Cardiac muscle cell (in vitro differentiated cells and primary cell): ENCODE data around the gene SCD5. TPM values are rescaled to one million over a fixed set of nuclear protein-coding genes. Genes with fewer than 3 reads are reported as not detected.
"Not testable (repeated sequence)": the region's sequence is repeated elsewhere in the genome, so short reads cannot be mapped to it uniquely, and the experiment has no call there.

ENCODE experiments used
- DNase-seq, 2 donors: peaks; one replicate each; pipeline versions ENCODE4 v3.0.0 to v3.0.0-alpha.2; 2010 to 2017; ENCODE audit warnings: low read depth in 1 of 2, low spot score in 1 of 2
- H3K27ac ChIP-seq: fragments of 200-600 bp; sonication (generic); 2 replicates; pipeline ENCODE4 v1.5.1; 2016
- H3K27me3 ChIP-seq: fragments of 200-600 bp; sonication (generic); 2 replicates; pipeline ENCODE4 v1.6.0; 2016; ENCODE audit warnings: control low read depth
- H3K36me3 ChIP-seq: fragments of 200-600 bp; sonication (generic); 2 replicates; pipeline ENCODE4 v1.5.1; 2016; ENCODE audit warnings: control low read depth
- H3K4me1 ChIP-seq: fragments of 200-600 bp; sonication (generic); 2 replicates; pipeline ENCODE4 v1.8.1; 2017; ENCODE audit warnings: low read depth, mild to moderate bottlenecking, mixed run types
- H3K4me3 ChIP-seq: fragments of 200-600 bp; sonication (generic); 2 replicates; pipeline ENCODE4 v1.5.1; 2016; ENCODE audit warnings: mild to moderate bottlenecking
- H3K9me3 ChIP-seq: fragments of 200-600 bp; sonication (generic); 2 replicates; pipeline ENCODE4 v1.5.1; 2017; ENCODE audit warnings: low read depth, mild to moderate bottlenecking, control low read depth
- polyA plus RNA-seq: library from polyadenylated mRNA; unstranded; fragments of >200 nt; fragmentation: Nextera tagmentation; extraction: Ambion mirVana; gene quantifications from 2 replicates; pipeline ENCODE4 v1.2.1, GENCODE V29; 2016
- total RNA-seq: library from RNA; depleted of rRNA; stranded (reverse); fragments of >200 nt; gene quantifications from 2 replicates; pipeline ENCODE4 v1.2.3, GENCODE V29; 2016
- TF ChIP-seq, protein P1 (sequence below): IDR thresholded peaks from 2 replicates; pipeline ENCODE4 v1.5.1; 2012; ENCODE audit warnings: low read depth, mild to moderate bottlenecking, low read length

The SCD5 gene
- total and polyA plus RNA-seq, 2 experiments from 2014 or later = 3.7 to 4.7 TPM

DNA sequence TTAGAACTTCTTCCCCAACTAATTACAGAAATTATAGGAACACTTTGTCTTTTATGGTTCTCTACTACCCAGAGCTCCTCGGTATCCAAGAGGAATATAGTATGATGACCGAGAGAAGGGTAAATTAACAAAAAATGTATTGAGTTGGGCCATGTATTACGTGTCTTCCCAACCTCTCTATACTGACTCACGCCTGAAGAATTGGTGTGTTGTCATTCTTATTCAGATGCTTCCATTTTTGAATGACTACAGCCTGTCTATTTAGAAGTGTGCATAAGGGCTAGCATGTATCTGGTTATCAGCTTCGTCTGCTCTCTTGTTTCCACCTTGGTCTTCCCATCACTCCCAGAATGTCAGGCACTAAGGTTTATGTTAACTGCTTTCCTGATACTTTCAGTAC is 24.5 kb upstream of the SCD5 start:
- no peaks in the 10 kb centered on the region for H3K4me1 ChIP-seq
- no peaks in the 10 kb centered on the region for H3K9me3 ChIP-seq
- no peak overlapping the region for H3K27ac ChIP-seq
- TF ChIP-seq, protein P1, sequence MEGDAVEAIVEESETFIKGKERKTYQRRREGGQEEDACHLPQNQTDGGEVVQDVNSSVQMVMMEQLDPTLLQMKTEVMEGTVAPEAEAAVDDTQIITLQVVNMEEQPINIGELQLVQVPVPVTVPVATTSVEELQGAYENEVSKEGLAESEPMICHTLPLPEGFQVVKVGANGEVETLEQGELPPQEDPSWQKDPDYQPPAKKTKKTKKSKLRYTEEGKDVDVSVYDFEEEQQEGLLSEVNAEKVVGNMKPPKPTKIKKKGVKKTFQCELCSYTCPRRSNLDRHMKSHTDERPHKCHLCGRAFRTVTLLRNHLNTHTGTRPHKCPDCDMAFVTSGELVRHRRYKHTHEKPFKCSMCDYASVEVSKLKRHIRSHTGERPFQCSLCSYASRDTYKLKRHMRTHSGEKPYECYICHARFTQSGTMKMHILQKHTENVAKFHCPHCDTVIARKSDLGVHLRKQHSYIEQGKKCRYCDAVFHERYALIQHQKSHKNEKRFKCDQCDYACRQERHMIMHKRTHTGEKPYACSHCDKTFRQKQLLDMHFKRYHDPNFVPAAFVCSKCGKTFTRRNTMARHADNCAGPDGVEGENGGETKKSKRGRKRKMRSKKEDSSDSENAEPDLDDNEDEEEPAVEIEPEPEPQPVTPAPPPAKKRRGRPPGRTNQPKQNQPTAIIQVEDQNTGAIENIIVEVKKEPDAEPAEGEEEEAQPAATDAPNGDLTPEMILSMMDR = no peak
- H3K27me3 ChIP-seq = no peaks in the 10 kb centered on the region
- H3K4me3 ChIP-seq = no peak overlapping the region
- H3K36me3 ChIP-seq = peaks cover 87% of the 10 kb centered on the region
- DNase-seq = no peak

DNA sequence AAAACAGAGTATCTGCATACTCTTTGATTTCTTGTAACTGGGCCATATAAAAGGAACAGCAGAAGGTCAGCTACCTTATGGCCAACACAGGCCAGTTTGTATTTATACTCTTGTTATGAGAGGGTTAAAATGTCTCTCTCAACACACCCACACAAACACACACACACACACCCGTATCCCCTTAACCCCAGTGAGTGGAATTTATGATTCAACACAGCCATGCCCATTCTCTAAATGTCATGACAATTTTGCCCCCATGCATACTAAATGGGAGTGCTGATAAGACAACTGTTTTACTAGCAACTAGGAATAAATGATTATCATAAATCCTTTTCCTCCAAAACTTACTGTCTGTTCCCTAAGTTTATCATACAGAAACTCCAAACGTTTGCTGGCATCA is 22.1 kb upstream of the SCD5 start:
- no peaks in the 10 kb centered on the region for H3K9me3 ChIP-seq
- H3K27me3 ChIP-seq = no peaks in the 10 kb centered on the region
- no peak overlapping the region for H3K4me3 ChIP-seq
- H3K4me1 ChIP-seq = no peaks in the 10 kb centered on the region
- DNase-seq = no peak
- H3K36me3 ChIP-seq = peaks cover 68% of the 10 kb centered on the region
- TF ChIP-seq, protein P1 = no peak
- no peak overlapping the region for H3K27ac ChIP-seq

DNA sequence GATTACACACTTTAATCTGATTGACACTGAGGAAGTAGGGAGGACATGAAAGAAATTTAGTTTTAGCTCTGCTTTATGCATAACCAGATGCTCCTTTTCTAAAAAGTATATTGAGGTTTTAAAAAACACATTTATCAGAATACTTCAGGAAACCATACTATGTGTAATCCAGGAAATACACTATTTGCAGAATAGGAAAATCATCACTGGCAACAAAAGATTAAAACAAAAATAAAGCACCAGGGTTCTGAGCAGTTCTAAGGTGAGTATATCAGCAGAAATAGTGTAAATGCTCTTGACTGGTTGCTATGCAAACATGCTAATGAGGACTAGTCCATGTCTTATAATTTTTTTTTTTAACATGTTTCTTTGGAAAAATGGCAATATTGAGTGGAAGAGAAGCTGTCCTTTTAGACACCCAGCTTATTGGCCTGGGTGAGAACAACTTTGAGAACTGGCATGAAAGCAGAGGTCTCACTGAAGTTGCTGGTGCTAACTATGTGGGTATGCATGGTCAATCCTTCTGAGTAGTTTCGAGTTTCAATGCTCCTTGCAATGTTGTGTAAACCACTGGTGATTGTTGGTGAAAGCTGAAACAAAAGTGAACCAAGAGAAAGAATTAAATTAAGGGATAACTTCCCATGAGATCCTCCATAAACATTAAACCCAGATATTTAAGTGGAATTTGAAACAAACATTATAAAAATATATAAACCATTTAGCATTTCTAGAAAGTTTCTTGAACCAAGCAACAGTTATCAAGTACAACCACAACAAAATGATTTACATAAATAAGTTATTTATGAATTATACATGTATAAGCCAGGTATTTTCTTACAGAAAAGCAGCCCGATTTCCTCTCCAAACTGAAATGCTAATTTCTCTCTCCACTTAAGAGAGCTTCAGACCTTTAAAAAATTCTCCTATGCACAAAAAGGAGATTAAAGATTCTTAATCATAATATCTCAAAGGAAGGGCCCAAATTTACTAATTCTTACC is 20.4 kb upstream of the SCD5 start:
- DNase-seq = no peak
- TF ChIP-seq, protein P1 = no peak
- Histone ChIP-seq H3K9me3 (no peaks in the 10 kb centered on the region), H3K27ac (no peak overlapping the region), H3K36me3 (peaks cover 51% of the 10 kb centered on the region), H3K4me3 (no peak overlapping the region), H3K27me3 (no peaks in the 10 kb centered on the region), H3K4me1 (no peaks in the 10 kb centered on the region)

DNA sequence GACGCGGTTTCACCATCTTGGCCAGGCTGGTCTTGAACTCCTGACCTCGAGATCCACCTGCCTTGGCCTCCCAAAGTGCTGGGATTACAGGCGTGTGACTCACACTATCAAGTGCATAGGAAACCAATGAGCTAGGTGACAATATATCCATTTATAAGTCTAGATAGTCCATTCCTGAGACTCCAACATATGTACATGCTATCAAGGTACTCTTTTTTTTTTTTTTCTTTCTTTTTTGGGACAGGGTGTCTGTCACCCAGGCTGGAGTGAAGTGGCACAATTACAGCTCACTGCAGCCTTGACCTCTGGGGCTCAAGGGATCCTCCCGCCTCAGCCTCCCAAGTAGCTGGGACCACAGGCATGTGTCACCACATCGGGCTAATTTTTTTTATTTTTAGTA is 18.3 kb upstream of the SCD5 start:
- H3K27me3 ChIP-seq, DNase-seq, H3K9me3 ChIP-seq, H3K27ac ChIP-seq, H3K4me3 ChIP-seq, H3K4me1 ChIP-seq: not testable (repeated sequence)
- H3K36me3 ChIP-seq = peaks cover 30% of the 10 kb centered on the region

DNA sequence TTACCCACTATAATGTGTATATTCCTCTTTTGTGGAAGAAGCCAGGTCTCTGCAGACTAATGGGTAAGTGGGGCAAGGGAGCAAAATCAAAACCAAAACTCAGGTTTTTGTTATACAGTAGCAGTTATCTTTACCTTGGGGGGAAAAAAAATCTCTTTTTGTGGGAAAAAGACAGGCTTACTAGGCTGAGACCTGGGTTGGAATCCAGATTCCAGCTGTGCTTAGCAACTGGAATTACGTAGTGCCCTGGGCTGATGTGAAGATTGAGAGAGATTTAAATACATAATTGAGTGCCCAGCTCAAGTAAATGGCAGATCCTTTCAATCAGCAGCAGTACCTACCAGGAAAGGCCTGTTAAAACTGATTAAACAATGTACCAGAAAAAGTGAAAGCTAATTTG is 15.4 kb upstream of the SCD5 start:
- Histone ChIP-seq H3K9me3 (no peaks in the 10 kb centered on the region), H3K36me3 (peaks cover 11% of the 10 kb centered on the region), H3K27ac (no peak overlapping the region), H3K4me3 (no peak overlapping the region), H3K4me1 (no peaks in the 10 kb centered on the region), H3K27me3 (no peaks in the 10 kb centered on the region)
- TF ChIP-seq, protein P1 = no peak
- DNase-seq = no peak

DNA sequence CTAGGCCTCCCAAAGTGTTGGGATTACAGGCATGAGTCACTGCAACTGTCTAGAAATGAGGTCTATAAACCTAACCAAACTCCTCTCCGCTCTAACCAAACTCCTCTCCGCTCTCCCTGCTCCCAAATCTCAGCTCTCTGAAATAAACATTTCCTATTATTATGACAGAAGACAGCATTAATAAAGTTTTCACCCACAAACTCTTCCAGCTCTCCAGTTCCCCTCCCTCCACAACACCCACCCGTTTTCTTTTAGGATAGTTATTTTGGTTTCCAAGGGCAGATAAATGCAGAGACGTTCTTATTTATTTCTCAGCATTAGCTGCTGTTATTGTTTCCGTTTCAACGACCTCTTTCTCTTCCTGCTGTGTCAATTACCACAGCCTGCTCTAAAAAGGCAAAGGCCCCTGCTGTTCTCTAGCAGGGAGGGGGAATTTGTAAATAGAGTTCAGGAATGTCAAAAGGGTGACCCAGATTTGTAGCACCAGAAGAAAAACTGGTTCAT is 13.3 kb upstream of the SCD5 start:
- Histone ChIP-seq H3K9me3 (no peaks in the 10 kb centered on the region), H3K4me1 (no peaks in the 10 kb centered on the region), H3K36me3 (no peaks in the 10 kb centered on the region), H3K4me3 (no peak overlapping the region), H3K27me3 (no peaks in the 10 kb centered on the region), H3K27ac (no peak overlapping the region)
- DNase-seq = peak in 1 of 2 donors; percentile 14
- TF ChIP-seq, protein P1 = no peak
